H9 (cell line): Measurements from ENCODE around the gene SRL. TPM values are rescaled to one million over a fixed set of nuclear protein-coding genes. Genes with fewer than 3 reads are reported as not detected.
A peak's percentile ranks its signal among the peaks of the same experiment; 100 is the strongest.

Experiments
- DNase-seq: peaks from one replicate; pipeline ENCODE4 v3.0.0-alpha.2; 2017
- H2AFZ ChIP-seq: one replicate; pipeline ENCODE4 v1.6.1; 2013; ENCODE audit warnings: mild to moderate bottlenecking, low read length, control low read depth, moderate library complexity
- H2AK5ac ChIP-seq: 2 replicates; pipeline ENCODE4 v1.6.1; 2013; ENCODE audit warnings: low read length, control low read depth, mixed read lengths; ENCODE audit not compliant: insufficient read length
- H2BK120ac ChIP-seq: one replicate; pipeline ENCODE4 v1.6.1; 2013; ENCODE audit warnings: low read depth, mild to moderate bottlenecking, low read length, control low read depth, inconsistent platforms; ENCODE audit not compliant: poor library complexity, severe bottlenecking
- H2BK12ac ChIP-seq: 2 replicates; pipeline ENCODE4 v1.6.1; 2013; ENCODE audit warnings: low read length, control low read depth, mixed read lengths, low read depth; ENCODE audit not compliant: insufficient read length
- H2BK15ac ChIP-seq: 2 replicates; pipeline ENCODE4 v1.6.1; 2013; ENCODE audit warnings: low read depth, low read length, control low read depth
- H2BK20ac ChIP-seq: one replicate; pipeline ENCODE4 v1.6.1; 2013; ENCODE audit warnings: low read depth, mild to moderate bottlenecking, low read length, control low read depth, inconsistent platforms; ENCODE audit not compliant: poor library complexity, severe bottlenecking
- H2BK5ac ChIP-seq: 2 replicates; pipeline ENCODE4 v1.6.1; 2013; ENCODE audit warnings: low read length, control low read depth, mixed read lengths; ENCODE audit not compliant: insufficient read length
- H3K14ac ChIP-seq: 2 replicates; pipeline ENCODE4 v1.6.1; 2013; ENCODE audit warnings: low read length, control low read depth; ENCODE audit not compliant: insufficient read depth
- H3K18ac ChIP-seq: 2 replicates; pipeline ENCODE4 v1.6.1; 2013; ENCODE audit warnings: low read depth, mild to moderate bottlenecking, mixed read lengths, low read length, control low read depth; ENCODE audit not compliant: insufficient read length
- H3K23ac ChIP-seq: 2 replicates; pipeline ENCODE4 v1.6.1; 2013; ENCODE audit warnings: low read length, control low read depth, mixed read lengths, low read depth; ENCODE audit not compliant: insufficient read length
- H3K23me2 ChIP-seq: 2 replicates; pipeline ENCODE4 v1.6.1; 2013; ENCODE audit warnings: low read depth, mild to moderate bottlenecking, mixed read lengths, low read length, control low read depth; ENCODE audit not compliant: insufficient read length, poor library complexity, severe bottlenecking
- H3K27ac ChIP-seq: 2 replicates; pipeline ENCODE4 v1.5.1; 2013; ENCODE audit warnings: low read length, control low read depth, mixed read lengths, low read depth; ENCODE audit not compliant: insufficient read length
- H3K27me3 ChIP-seq: 2 replicates; pipeline ENCODE4 v1.6.1; 2013; ENCODE audit warnings: low read length, control low read depth, inconsistent platforms; ENCODE audit not compliant: insufficient read depth
- H3K4ac ChIP-seq: 2 replicates; pipeline ENCODE4 v1.6.1; 2013; ENCODE audit warnings: low read depth, mild to moderate bottlenecking, control low read depth, inconsistent platforms, low read length, moderate library complexity
- H3K4me1 ChIP-seq: 2 replicates; pipeline ENCODE4 v1.6.1; 2013; ENCODE audit warnings: low read length, control low read depth, inconsistent platforms; ENCODE audit not compliant: insufficient read depth
- H3K4me2 ChIP-seq: 2 replicates; pipeline ENCODE4 v1.6.1; 2013; ENCODE audit warnings: low read length, control low read depth, mixed read lengths; ENCODE audit not compliant: insufficient read length, insufficient read depth
- H3K56ac ChIP-seq: 2 replicates; pipeline ENCODE4 v1.6.1; 2013; ENCODE audit warnings: low read depth, mild to moderate bottlenecking, mixed read lengths, low read length, control low read depth; ENCODE audit not compliant: insufficient read length
- H3K79me1 ChIP-seq: 2 replicates; pipeline ENCODE4 v1.6.1; 2013; ENCODE audit warnings: low read depth, mild to moderate bottlenecking, moderate library complexity, low read length, control low read depth, inconsistent platforms; ENCODE audit not compliant: insufficient read depth, poor library complexity, severe bottlenecking
- H3K79me2 ChIP-seq: 2 replicates; pipeline ENCODE4 v1.6.1; 2013; ENCODE audit warnings: low read length, control low read depth, inconsistent platforms; ENCODE audit not compliant: insufficient read depth
- H3K9ac ChIP-seq: 2 replicates; pipeline ENCODE4 v1.6.1; 2013; ENCODE audit warnings: low read length, control low read depth, mixed read lengths; ENCODE audit not compliant: insufficient read length; ENCODE audit errors: extremely low read depth
- H3K9me3 ChIP-seq: one replicate; pipeline ENCODE4 v1.6.1; 2013; ENCODE audit warnings: low read depth, low read length, inconsistent platforms; ENCODE audit not compliant: control insufficient read depth
- H3T11ph ChIP-seq: one replicate; pipeline ENCODE4 v1.6.1; 2013; ENCODE audit warnings: mild to moderate bottlenecking, low read length, control low read depth, inconsistent platforms
- H4K20me1 ChIP-seq: one replicate; pipeline ENCODE4 v1.6.1; 2013; ENCODE audit not compliant: control insufficient read depth, insufficient read length, insufficient read depth
- H4K5ac ChIP-seq: 2 replicates; pipeline ENCODE4 v1.6.1; 2013; ENCODE audit warnings: low read depth, mild to moderate bottlenecking, mixed read lengths, low read length, control low read depth; ENCODE audit not compliant: insufficient read length
- H4K8ac ChIP-seq: replicated peaks from 2 replicates; pipeline ENCODE4 v1.6.1; 2013; ENCODE audit warnings: low read length, control low read depth, mixed read lengths, low read depth; ENCODE audit not compliant: insufficient read length
- H4K91ac ChIP-seq: 2 replicates; pipeline ENCODE4 v1.6.1; 2013; ENCODE audit warnings: low read depth, mild to moderate bottlenecking, moderate library complexity, mixed read lengths, low read length, control low read depth; ENCODE audit not compliant: insufficient read length
- H3K27ac Mint-ChIP-seq, 3 experiments: 2 replicates in 2 of 3; 3 replicates in 1 of 3; pipeline ENCODE4 v1.8.0; 2020 to 2021; ENCODE audit warnings: mixed read lengths in 3 of 3, mild to moderate bottlenecking in 1 of 3, moderate library complexity in 1 of 3
- H3K27me3 Mint-ChIP-seq: 2 replicates; pipeline ENCODE4 v1.8.0; 2021; ENCODE audit warnings: low read depth, mild to moderate bottlenecking, moderate library complexity, mixed read lengths
- H3K36me3 Mint-ChIP-seq, 3 experiments: 2 replicates in 2 of 3; 3 replicates in 1 of 3; pipeline ENCODE4 v1.8.0; 2020 to 2021; ENCODE audit warnings: low read depth in 3 of 3, mixed read lengths in 3 of 3; ENCODE audit not compliant: insufficient read depth in 1 of 3
- H3K4me1 Mint-ChIP-seq, 2 experiments: 2 replicates each; pipeline ENCODE4 v1.8.0; 2020; ENCODE audit warnings: mixed read lengths in 2 of 2
- H3K4me3 Mint-ChIP-seq, 2 experiments: 2 replicates in 1 of 2; 3 replicates in 1 of 2; pipeline ENCODE4 v1.8.0; 2020 to 2021; ENCODE audit warnings: mild to moderate bottlenecking in 2 of 2, mixed read lengths in 2 of 2, moderate library complexity in 1 of 2
- H3K9me3 Mint-ChIP-seq, 2 experiments: 2 replicates in 1 of 2; 3 replicates in 1 of 2; pipeline ENCODE4 v1.8.0; 2020; ENCODE audit warnings: mild to moderate bottlenecking in 2 of 2, mixed read lengths in 2 of 2, moderate library complexity in 1 of 2
- CTCF ChIP-seq: fragments of 200-600 bp; sonication (generic); conservative IDR thresholded peaks from 3 replicates; pipeline ENCODE4 v1.8.0; 2021; ENCODE audit warnings: antibody characterized with exemption, mild to moderate bottlenecking
- WGBS: extraction: QIAGEN DNeasy Blood & Tissue Kit; methylation state at CpG from one replicate; pipeline ENCODE4 v1.1.7; 2013; ENCODE audit warnings: missing lambda C conversion rate, low lambda C conversion rate, mixed read lengths; ENCODE audit not compliant: insufficient read length; ENCODE audit errors: extremely low coverage; 5-methylcytosine and 5-hydroxymethylcytosine counted together
- total RNA-seq: library from RNA; stranded (reverse); gene quantifications from 2 replicates; pipeline ENCODE4 v1.2.1, GENCODE V29; 2021

The SRL gene
- total RNA-seq, 1 experiment from 2014 or later: not detected

- H3T11ph ChIP-seq: no peak overlapping the region
- no peak overlapping the region for H2AFZ ChIP-seq
- H3K4ac ChIP-seq: no peak overlapping the region
- no peak overlapping the region for H4K91ac ChIP-seq
- Mint-ChIP-seq H3K27me3 (peaks cover 4% of the 10 kb centered on the region), H3K4me1 (peaks cover 17 to 28% of the 10 kb centered on the region in 2 experiments), H3K9me3 (peaks cover 6 to 14% of the 10 kb centered on the region in 2 experiments), H3K4me3 (no peak overlapping the region), H3K27ac (peak overlapping the region in 1 of 3 experiments; percentile 70; a peak in 1 of 7 replicates), H3K36me3 (peaks cover 0 to 9% (median 4%) of the 10 kb centered on the region in 3 experiments; a peak in 5 of 7 replicates)
- no peak overlapping the region for H3K27ac ChIP-seq
- no peak overlapping the region for H2AK5ac ChIP-seq
- H2BK15ac ChIP-seq: no peak overlapping the region
- H2BK12ac ChIP-seq: no peak overlapping the region
- no peak overlapping the region for H3K9ac ChIP-seq
- H4K20me1 ChIP-seq: no peaks in the 10 kb centered on the region
- H3K4me1 ChIP-seq: no peaks in the 10 kb centered on the region
- no peaks in the 10 kb centered on the region for H3K9me3 ChIP-seq
- H2BK20ac ChIP-seq: no peak overlapping the region
- H3K23ac ChIP-seq: no peak overlapping the region
- TF ChIP-seq CTCF: no peak
- no peaks in the 10 kb centered on the region for H3K79me1 ChIP-seq
- H4K8ac ChIP-seq: no peak overlapping the region
- no peaks in the 10 kb centered on the region for H3K23me2 ChIP-seq
- no peak overlapping the region for H3K18ac ChIP-seq
- H2BK5ac ChIP-seq: no peak overlapping the region
- H2BK120ac ChIP-seq: no peak overlapping the region
- H3K14ac ChIP-seq: no peak overlapping the region
- H3K56ac ChIP-seq: no peak overlapping the region
- no peak for DNase-seq
- no peak overlapping the region for H3K4me2 ChIP-seq
- no peak overlapping the region for H4K5ac ChIP-seq
- WGBS: no CpG with 5 or more reads among the region's 10 CpGs
- H3K27me3 ChIP-seq: no peaks in the 10 kb centered on the region
- H3K79me2 ChIP-seq: no peaks in the 10 kb centered on the region
These were observed 43.3 kb upstream of the SRL start for GRCh38 chr16:4285167-4285566.
